Thyroid gland (tissue), 4 donors: Measurements from ENCODE around the gene PIP5K1C. TPM values are rescaled to one million over a fixed set of nuclear protein-coding genes. Genes with fewer than 3 reads are reported as not detected.

ENCODE experiments used
- DNase-seq, 2 donors: peaks; one replicate each; pipeline ENCODE4 v3.0.0-alpha.2; 2019
- H3K27ac ChIP-seq, 3 donors: fragments of 200-600 bp; sonication (generic); 1 replicate in 2 of 3; 2 replicates in 1 of 3; pipeline ENCODE4 v1.5.1; 2016 to 2019; ENCODE audit warnings: mild to moderate bottlenecking in 1 of 3, moderate library complexity in 1 of 3
- H3K27me3 ChIP-seq: fragments of 200-600 bp; sonication (generic); one replicate; pipeline ENCODE4 v1.5.1; 2019
- H3K36me3 ChIP-seq, 2 donors: fragments of 200-600 bp; sonication (generic); one replicate each; pipeline ENCODE4 v1.5.1; 2016 to 2019
- H3K4me1 ChIP-seq, 2 donors: fragments of 200-600 bp; sonication (generic); one replicate each; pipeline ENCODE4 v1.5.1; 2017 to 2019
- H3K4me3 ChIP-seq, 3 donors: fragments of 200-600 bp; sonication (generic); replicated peaks in 1 of 3; 1 replicate in 2 of 3; 2 replicates in 1 of 3; pipeline ENCODE4 v1.5.1; 2016; ENCODE audit warnings: mild to moderate bottlenecking in 1 of 3
- H3K9me3 ChIP-seq: fragments of 200-600 bp; sonication (generic); one replicate; pipeline ENCODE4 v1.5.1; 2017
- POLR2A ChIP-seq, 2 donors: fragments of 450-650 bp; IDR thresholded peaks; one replicate each; pipeline ENCODE4 v1.6.1; 2017; ENCODE audit warnings: antibody characterized with exemption in 2 of 2, mild to moderate bottlenecking in 2 of 2, moderate library complexity in 1 of 2
- WGBS, 2 donors: methylation state at CpG; one replicate each; pipeline ENCODE4 v1.1.5; 2017; 5-methylcytosine and 5-hydroxymethylcytosine counted together
- intact Hi-C: fragments of 100-400 bp; cut with DNase I; formaldehyde crosslinking; loops from one replicate; pipeline ENCODE4 v1.15.1; 2023
- total RNA-seq, 4 donors: library from RNA; depleted of rRNA; stranded (reverse); fragments of >200 nt; gene quantifications; one replicate each; pipeline ENCODE4 v1.2.3, GENCODE V29; 2016
- TF ChIP-seq, protein P1 (sequence below), 6 experiments: fragments of 200-600 bp in 3 of 6; fragments of 450-650 bp in 3 of 6; sonication (generic) in 3 of 6; IDR thresholded peaks; one replicate each; pipeline ENCODE4 v1.5.1; 2016 to 2019; ENCODE audit warnings: antibody characterized with exemption in 6 of 6, mild to moderate bottlenecking in 2 of 6, inconsistent platforms in 1 of 6, moderate library complexity in 1 of 6

PIP5K1C gene
- total RNA-seq, 4 donors from 2014 or later = 23.2 to 42.4 (median 35.0) TPM

DNA sequence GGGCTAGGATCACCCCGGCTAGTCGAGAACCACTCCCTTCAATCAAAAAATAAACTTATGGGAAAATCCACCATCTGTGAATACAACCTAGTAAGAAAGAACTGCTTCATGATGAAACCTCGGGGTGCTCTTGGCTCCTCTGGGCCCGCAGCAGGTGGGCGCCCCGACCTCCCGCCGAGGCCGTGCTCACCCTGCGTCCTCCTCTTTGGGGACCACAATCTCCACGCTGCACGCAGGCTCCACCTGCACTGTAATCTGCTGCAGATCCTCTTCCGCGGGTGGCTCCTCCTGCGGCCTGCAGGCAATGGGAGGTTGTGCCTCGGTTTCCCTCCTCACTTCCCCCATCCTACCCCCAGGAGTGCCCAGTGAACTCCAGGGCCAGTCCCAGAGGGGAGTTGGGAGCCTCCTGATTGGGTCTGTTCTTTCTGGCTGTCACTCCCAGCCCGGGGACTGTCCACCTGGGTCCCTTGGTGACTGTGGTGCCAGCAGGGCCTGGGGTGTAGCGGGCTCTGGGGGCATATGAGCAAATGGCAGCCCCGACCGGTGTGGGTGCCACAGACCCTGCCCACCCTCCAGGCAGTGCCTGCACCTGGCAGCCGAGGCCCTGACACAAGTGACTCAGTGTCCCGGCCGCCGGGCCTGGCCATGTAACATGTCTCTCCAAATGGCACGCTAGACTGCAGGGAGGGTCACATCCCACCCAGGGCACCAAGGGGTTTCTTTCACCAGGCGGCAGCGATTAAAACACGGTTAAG, 58.6 kb downstream of the PIP5K1C start:
- Histone ChIP-seq H3K27ac (no peak overlapping the region), H3K4me3 (no peak overlapping the region), H3K27me3 (no peaks in the 10 kb centered on the region), H3K9me3 (no peaks in the 10 kb centered on the region), H3K36me3 (peaks cover 25 to 38% of the 10 kb centered on the region in 2 donors), H3K4me1 (no peaks in the 10 kb centered on the region)
- no peak for TF ChIP-seq POLR2A (IDR thresholded peaks at IDR 0.05)
- TF ChIP-seq, protein P1, sequence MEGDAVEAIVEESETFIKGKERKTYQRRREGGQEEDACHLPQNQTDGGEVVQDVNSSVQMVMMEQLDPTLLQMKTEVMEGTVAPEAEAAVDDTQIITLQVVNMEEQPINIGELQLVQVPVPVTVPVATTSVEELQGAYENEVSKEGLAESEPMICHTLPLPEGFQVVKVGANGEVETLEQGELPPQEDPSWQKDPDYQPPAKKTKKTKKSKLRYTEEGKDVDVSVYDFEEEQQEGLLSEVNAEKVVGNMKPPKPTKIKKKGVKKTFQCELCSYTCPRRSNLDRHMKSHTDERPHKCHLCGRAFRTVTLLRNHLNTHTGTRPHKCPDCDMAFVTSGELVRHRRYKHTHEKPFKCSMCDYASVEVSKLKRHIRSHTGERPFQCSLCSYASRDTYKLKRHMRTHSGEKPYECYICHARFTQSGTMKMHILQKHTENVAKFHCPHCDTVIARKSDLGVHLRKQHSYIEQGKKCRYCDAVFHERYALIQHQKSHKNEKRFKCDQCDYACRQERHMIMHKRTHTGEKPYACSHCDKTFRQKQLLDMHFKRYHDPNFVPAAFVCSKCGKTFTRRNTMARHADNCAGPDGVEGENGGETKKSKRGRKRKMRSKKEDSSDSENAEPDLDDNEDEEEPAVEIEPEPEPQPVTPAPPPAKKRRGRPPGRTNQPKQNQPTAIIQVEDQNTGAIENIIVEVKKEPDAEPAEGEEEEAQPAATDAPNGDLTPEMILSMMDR (IDR thresholded peaks at IDR 0.05) = no peak
- no peak for DNase-seq
- 95 to 97% methylated on average over 22 to 23 of the region's 28 CpGs for WGBS, 2 donors
- intact Hi-C loops = no loop called here

DNA sequence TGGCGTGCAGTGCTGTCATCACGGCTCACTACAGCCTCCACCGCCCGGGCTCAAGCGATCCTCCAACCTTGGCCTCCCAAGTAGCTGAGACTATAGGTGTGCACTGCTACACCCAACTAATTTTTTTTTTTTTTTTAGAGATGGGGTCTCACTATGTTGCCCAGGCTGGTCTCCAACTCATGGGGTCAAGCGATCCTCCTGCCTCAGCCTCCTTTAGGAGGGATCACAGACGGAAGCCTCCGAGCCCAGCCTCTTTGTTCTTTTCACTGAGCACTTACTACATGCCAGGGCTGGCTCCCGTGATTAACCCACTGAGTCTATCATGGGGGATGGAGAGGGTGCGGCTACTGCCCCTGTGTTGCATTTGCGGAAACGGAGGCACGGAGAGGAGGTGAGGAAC, 60.8 kb downstream of the PIP5K1C start:
- Histone ChIP-seq H3K4me3 (no peak overlapping the region), H3K4me1 (no peaks in the 10 kb centered on the region), H3K36me3 (peaks cover 15 to 43% of the 10 kb centered on the region in 2 donors), H3K27me3 (no peaks in the 10 kb centered on the region), H3K27ac (no peak overlapping the region), H3K9me3 (no peaks in the 10 kb centered on the region)
- no peak for DNase-seq
- TF ChIP-seq, protein P1 (IDR thresholded peaks at IDR 0.05) = no peak
- no peak for TF ChIP-seq POLR2A (IDR thresholded peaks at IDR 0.05)
- 97 to 99% methylated on average over 13 of the region's 13 CpGs for WGBS, 2 donors
- intact Hi-C loops = no loop called here

DNA sequence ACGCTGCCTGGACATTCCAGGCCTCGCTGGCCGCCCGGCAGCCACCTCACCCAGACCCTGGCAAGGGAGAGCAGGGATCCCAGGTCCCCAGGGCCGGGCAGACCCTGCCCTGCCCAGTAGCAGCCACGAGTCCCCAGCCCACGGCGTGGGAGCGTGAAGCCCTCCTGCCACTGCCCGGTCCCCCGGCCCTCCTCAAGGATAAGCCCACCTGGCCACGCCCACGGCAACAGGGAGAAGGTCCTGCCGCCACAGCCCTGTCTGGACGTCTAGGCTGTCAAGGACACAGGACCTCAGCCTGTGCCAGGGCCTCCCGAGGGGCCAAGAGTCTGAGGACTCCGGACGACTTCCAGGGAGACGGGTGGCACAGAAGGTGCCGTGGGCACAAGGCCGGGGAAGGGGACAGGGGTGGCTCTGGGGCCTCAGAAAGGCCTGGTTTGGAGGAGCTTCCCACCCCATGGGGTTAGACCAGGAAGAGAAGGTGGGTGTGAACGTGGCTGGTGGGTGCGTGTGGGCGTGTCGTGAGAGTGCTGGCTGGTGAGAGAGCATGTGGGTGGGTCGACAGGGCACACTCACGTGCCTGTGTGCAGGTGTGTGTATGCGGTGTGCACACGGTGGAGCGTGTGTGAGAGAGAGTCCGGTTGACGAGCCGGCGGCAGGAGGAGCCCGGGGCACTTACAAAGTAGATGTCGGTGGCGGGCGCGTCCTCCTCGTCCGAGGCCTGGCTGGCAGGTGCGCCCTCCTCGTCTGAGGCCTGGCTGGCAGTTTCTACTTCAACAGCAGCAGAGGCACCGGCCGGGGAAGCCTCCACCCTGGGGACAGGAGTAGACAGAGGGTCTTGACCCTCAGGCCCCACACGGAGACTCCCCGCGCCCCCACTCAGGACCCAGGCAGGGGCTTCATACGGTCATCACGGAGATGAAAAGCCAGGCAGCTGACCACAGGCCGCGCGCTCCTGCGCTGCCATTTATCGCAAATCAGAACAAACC, 61.8 kb downstream of the PIP5K1C start:
- TF ChIP-seq POLR2A (IDR thresholded peaks at IDR 0.05) = no peak
- TF ChIP-seq, protein P1 (IDR thresholded peaks at IDR 0.05) = no peak
- intact Hi-C loops = no loop called here
- no peak overlapping the region for H3K4me3 ChIP-seq
- no peaks in the 10 kb centered on the region for H3K4me1 ChIP-seq
- no peaks in the 10 kb centered on the region for H3K9me3 ChIP-seq
- H3K27ac ChIP-seq = no peak overlapping the region
- H3K36me3 ChIP-seq = peaks cover 15 to 43% of the 10 kb centered on the region in 2 donors
- WGBS, 2 donors = 92 to 94% methylated on average over 39 to 45 of the region's 55 CpGs
- no peak for DNase-seq
- no peaks in the 10 kb centered on the region for H3K27me3 ChIP-seq

DNA sequence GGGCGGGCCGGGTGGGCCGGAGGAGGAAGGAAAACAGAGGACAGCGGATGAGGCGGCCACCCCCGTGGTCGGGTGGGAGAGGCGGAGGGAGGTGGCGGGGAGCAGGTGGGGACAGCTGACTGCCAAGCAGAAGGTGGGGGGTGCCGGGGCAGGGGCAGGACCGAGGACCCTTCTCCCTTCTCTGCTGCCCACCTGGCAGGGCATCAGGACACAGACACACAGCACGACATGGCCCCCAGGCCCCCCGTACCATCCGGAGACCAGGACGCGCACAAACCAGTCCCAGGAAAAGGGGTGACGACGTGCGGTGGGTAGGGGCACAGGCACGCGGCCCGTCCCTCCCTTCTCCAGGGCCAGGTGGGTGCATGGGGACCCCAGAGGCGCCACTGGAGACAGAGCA, 62.6 kb downstream of the PIP5K1C start:
- 91 to 96% methylated on average over 9 to 17 of the region's 23 CpGs for WGBS, 2 donors
- no peak overlapping the region for H3K27ac ChIP-seq
- no peak for DNase-seq
- H3K27me3 ChIP-seq = no peaks in the 10 kb centered on the region
- intact Hi-C loops = no loop called here
- no peaks in the 10 kb centered on the region for H3K4me1 ChIP-seq
- H3K9me3 ChIP-seq = no peaks in the 10 kb centered on the region
- H3K36me3 ChIP-seq = peaks cover 15 to 43% of the 10 kb centered on the region in 2 donors
- TF ChIP-seq, protein P1 (IDR thresholded peaks at IDR 0.05) = no peak
- no peak for TF ChIP-seq POLR2A (IDR thresholded peaks at IDR 0.05)
- H3K4me3 ChIP-seq = no peak overlapping the region
